ENCODE measurements around the gene DOCK8. TPM values are rescaled to one million over a fixed set of nuclear protein-coding genes. Genes with fewer than 3 reads are reported as not detected.

Gene DOCK8
- total RNA-seq, 1 experiment from 2014 or later = not detected

DNA sequence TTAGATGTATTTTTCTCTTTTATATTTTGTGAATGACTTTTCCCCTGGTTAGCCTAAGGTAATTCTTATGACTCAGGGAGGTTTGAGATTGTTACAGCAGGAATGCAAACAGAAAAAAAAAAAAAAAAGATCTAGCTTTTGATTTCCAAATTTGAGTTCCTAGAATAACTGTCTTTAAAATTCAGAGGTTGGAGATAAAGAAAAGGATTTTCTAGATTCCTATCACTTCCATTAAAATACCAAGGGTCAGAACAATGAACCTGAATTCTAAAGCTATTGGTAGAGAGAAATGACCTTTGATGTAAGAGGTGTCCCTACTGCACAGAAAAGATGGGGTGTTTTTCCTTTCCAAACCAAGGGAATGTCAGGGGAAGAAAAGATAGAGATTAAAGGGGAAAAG is 262.5 kb downstream of the DOCK8 start:
- H3K9me3 ChIP-seq (replicated peaks) = no peaks in the 10 kb centered on the region
- DNase-seq (ENCODE audit: low read depth in 1 of 2, low spot score in 2 of 2) = no peak
- H3K27me3 ChIP-seq (replicated peaks) = no peaks in the 10 kb centered on the region
- no peak overlapping the region for H3K27ac ChIP-seq
- no peaks in the 10 kb centered on the region for H3K36me3 ChIP-seq
- H3K4me1 ChIP-seq (replicated peaks) = no peaks in the 10 kb centered on the region
- H3K4me3 ChIP-seq = no peak overlapping the region

DNA sequence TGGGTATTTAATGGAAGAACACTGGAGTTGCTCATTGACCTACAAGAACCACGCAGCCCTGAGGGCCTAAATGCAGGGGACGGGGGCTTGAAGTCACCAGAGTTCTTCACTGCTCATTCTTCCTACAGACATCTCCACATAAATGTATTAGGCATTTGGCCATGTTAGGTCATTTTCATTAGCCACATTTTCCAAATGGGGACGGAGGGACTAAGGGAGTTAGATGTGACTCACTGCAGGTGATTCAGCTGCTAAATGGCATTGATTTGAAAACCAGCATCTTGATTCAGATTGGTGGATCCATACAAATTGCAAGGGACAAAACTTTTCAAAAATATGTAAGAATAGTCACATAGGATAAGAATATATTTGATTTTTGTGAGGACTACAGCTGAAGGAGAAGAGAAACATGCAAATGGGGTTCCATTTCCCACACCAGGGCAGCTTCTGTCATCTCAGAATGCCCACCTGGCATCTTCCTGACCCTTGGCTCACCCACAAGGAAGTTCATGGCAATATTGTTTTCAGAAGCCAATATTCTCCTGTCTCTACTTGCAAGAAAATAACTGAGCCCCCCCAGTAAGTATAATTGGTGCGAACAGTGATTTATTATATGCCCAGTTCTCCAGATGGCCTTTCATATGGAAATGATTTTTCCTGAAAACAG is 264.8 kb downstream of the DOCK8 start:
- H3K9me3 ChIP-seq (replicated peaks) = no peaks in the 10 kb centered on the region
- no peak for DNase-seq (ENCODE audit: low read depth in 1 of 2, low spot score in 2 of 2)
- H3K36me3 ChIP-seq = no peaks in the 10 kb centered on the region
- no peaks in the 10 kb centered on the region for H3K4me1 ChIP-seq (replicated peaks)
- no peak overlapping the region for H3K27ac ChIP-seq
- H3K27me3 ChIP-seq (replicated peaks) = no peaks in the 10 kb centered on the region
- no peak overlapping the region for H3K4me3 ChIP-seq

DNA sequence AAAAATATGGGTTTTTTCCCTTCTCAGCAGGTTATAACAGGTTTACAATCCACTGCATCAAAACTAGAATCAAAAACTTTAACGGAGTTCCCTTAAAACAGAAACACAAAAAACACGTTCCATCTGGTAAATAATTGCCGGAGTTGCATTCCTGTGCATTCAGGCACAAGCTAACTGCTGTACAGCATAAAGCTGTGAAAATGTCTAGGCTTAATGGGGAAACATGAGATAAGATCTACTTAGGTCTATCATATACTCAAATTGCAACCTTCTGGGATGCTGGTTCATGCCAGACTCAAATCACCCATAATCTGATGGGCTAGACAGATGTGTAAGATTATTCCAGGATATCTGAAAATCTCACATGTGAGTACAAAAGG is 265.3 kb downstream of the DOCK8 start:
- H3K9me3 ChIP-seq (replicated peaks) = no peaks in the 10 kb centered on the region
- no peaks in the 10 kb centered on the region for H3K27me3 ChIP-seq (replicated peaks)

DNA sequence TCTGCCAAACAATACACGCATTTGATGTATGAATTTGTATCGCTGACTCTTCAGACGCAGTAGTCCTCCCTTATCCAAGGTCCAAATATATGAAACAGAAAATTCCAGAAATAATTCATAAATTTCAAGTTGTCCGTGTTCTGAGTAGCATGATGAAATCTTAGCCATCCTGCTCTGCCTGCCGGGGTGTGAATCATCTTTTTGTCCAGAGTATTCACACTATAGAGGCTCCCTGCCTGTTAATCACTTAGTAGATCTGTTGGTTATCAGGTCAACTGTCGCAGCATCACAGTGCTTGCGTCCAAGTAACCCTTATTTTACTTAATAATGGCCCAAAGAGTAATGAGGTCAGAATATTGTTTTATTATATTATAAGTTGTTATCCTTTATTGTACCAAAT is 268.1 kb downstream of the DOCK8 start:
- no peak for DNase-seq (ENCODE audit: low read depth in 1 of 2, low spot score in 2 of 2)
- H3K9me3 ChIP-seq (replicated peaks) = no peaks in the 10 kb centered on the region
- no peaks in the 10 kb centered on the region for H3K27me3 ChIP-seq (replicated peaks)
- H3K4me3 ChIP-seq = no peak overlapping the region
- no peak overlapping the region for H3K27ac ChIP-seq
- H3K4me1 ChIP-seq (replicated peaks) = no peaks in the 10 kb centered on the region
- no peaks in the 10 kb centered on the region for H3K36me3 ChIP-seq

More for the DNA sequence above, 265.3 kb downstream of the DOCK8 start:
- no peak for DNase-seq (ENCODE audit: low read depth in 1 of 2, low spot score in 2 of 2)
- Histone ChIP-seq H3K27ac (no peak overlapping the region), H3K4me1 (replicated peaks) (no peaks in the 10 kb centered on the region), H3K4me3 (no peak overlapping the region), H3K36me3 (no peaks in the 10 kb centered on the region)

DNA sequence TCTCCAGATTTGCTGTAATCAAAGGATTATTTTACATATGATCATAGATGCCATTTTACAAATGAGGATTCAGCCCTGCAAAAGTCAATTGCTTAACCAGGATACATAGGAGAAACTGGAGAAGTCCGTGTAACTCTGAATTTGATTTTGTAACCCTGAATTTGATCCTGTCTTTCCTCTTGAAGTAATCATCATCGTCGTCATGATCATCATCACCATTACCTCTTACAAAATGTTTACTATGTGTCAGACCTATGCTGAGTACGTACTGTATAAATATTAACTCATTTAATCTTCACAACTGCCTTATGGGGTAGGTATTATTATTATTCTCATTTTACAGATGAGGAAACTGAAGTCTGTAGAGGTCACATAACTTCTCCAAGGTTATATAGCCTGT is 271.5 kb downstream of the DOCK8 start:
- Histone ChIP-seq H3K36me3 (no peaks in the 10 kb centered on the region), H3K9me3 (replicated peaks) (no peaks in the 10 kb centered on the region), H3K4me3 (no peak overlapping the region), H3K27ac (no peak overlapping the region), H3K27me3 (replicated peaks) (no peaks in the 10 kb centered on the region), H3K4me1 (replicated peaks) (no peaks in the 10 kb centered on the region)
- DNase-seq (ENCODE audit: low read depth in 1 of 2, low spot score in 2 of 2) = no peak

DNA sequence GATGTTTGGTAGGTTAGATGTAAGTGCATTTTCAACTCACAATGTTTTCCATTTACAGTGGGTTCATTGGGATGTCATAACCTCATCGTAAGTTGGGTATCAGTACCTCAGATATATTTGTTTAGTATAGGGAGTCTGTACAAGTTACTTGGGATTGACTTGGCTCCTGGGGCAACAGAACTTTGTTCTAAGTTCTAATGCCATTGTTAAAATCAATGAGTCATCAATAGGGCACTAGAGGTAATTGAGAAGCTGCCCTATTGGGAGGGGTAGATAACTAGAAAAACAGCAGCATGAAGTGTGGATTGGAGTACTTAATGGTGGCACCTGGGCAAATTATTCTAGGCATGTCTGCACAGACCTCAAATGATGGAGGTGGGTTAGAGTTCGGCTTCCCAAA is 272.8 kb downstream of the DOCK8 start:
- no peaks in the 10 kb centered on the region for H3K27me3 ChIP-seq (replicated peaks)
- H3K4me3 ChIP-seq = no peak overlapping the region
- H3K9me3 ChIP-seq (replicated peaks) = no peaks in the 10 kb centered on the region
- no peaks in the 10 kb centered on the region for H3K36me3 ChIP-seq
- no peak overlapping the region for H3K27ac ChIP-seq
- no peak for DNase-seq (ENCODE audit: low read depth in 1 of 2, low spot score in 2 of 2)
- H3K4me1 ChIP-seq (replicated peaks) = no peaks in the 10 kb centered on the region

DNA sequence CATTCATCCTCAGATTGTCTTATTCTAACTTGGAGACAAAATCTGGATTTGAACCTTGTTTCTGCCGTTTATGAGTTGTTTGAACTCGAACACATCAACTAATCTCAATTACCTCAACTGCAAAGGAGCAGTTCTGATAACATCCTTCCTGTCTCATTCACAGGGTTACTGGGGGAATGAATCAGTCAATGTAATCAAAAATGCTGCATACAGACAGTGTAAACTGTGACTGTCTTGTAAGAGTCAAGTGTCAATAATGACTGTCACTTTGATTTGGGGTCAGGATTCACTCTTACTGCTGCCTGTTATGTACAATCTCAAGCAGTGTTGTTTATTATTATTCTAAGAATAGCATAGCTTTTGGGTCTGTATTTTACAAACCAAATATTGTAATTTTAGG is 273.8 kb downstream of the DOCK8 start:
- no peak overlapping the region for H3K4me3 ChIP-seq
- no peaks in the 10 kb centered on the region for H3K27me3 ChIP-seq (replicated peaks)
- DNase-seq (ENCODE audit: low read depth in 1 of 2, low spot score in 2 of 2) = no peak
- no peak overlapping the region for H3K27ac ChIP-seq
- H3K9me3 ChIP-seq (replicated peaks) = no peaks in the 10 kb centered on the region
- H3K36me3 ChIP-seq = no peaks in the 10 kb centered on the region
- H3K4me1 ChIP-seq (replicated peaks) = no peaks in the 10 kb centered on the region

DNA sequence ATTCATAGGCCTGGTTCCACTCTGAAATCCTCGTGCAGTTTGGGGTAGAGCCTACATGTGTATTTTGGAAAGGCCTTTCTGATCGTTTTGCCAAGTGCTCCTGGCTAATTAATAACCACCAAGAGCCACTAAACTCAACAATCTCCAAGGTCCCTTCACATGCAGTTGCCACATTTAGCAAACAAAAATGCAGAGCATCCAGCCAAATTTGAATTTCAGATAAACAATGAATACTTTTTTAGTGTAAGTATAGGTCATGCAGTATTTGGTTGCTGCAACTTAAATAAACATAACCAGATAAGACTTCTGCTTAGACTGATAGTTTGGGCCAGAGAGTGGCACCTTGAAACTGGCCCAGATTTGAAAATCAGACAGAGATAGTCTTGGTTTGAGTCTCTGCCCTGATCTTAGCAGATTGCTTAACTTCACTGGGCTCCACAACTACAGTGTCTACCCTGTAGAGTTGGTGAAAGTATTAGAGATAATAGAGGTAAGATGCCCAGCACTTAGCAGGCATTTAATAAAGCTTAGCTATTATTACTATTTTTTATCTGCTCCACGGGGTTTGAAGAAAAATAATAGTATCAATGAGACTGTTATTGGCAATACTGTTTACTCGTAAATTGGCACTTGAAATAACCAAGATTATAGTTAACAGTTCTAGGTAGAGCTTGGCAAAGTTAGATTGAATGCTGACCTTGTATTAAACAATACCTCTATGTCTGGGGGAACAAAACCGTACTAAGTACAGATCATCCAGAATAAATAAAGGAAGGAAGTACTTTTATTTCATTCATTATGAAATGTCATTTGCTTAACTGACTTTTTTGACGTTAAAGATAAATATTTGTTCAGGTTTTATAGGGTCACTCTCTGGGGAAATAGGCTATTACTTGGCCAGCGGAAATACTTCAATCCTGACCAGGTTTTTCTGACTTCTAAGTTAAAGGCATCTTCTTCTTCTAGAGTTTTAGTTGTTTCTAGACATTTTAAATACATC is 274.8 kb downstream of the DOCK8 start:
- no peak for DNase-seq (ENCODE audit: low read depth in 1 of 2, low spot score in 2 of 2)
- Histone ChIP-seq H3K4me1 (replicated peaks) (no peaks in the 10 kb centered on the region), H3K4me3 (no peak overlapping the region), H3K36me3 (no peaks in the 10 kb centered on the region), H3K27ac (no peak overlapping the region), H3K27me3 (replicated peaks) (no peaks in the 10 kb centered on the region), H3K9me3 (replicated peaks) (no peaks in the 10 kb centered on the region)

DNA sequence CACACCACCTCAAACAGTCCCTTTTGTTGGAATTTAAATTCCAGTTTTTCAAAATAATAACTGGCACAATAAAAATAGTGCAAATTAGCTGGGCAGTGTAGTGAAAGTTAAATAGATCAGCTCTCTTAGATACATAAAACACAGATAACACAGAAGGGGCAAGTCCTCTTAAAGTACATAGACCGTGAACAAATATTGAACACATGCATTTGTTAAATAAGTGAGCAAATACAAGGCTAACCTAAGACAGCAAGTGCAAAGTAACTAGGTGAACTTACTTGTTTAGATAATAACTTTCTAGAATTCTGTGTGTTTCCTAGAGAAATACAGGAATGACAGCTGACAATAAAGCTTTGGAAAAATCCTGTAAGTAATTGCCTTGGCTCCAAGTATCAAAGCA is 280.1 kb downstream of the DOCK8 start:
- no peaks in the 10 kb centered on the region for H3K27me3 ChIP-seq (replicated peaks)
- H3K4me3 ChIP-seq = no peak overlapping the region

DNA sequence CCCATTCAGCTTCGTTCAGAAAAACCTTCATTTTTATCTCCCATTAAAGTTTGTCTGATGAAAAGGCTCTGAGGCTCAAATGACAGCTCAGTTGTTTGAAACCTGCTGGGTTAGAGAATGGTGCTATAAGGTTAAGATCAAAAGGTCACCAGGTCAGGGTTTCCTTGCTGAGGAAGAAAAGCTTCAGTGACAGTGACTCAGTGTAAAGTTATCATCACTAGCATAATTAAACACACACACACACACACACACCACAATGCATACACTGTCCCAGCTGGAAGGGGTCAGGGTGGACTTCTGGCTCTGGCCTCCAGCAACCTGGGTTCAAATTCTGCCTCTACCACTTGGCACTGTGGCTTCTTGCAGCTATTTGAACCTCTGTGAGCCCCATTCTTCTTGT is 281.1 kb downstream of the DOCK8 start:
- H3K36me3 ChIP-seq = no peaks in the 10 kb centered on the region
- H3K4me1 ChIP-seq (replicated peaks) = no peaks in the 10 kb centered on the region
- no peak overlapping the region for H3K4me3 ChIP-seq
- H3K27ac ChIP-seq = no peak overlapping the region
- no peaks in the 10 kb centered on the region for H3K9me3 ChIP-seq (replicated peaks)
- H3K27me3 ChIP-seq (replicated peaks) = no peaks in the 10 kb centered on the region
- DNase-seq (ENCODE audit: low read depth in 1 of 2, low spot score in 2 of 2) = no peak

More for the DNA sequence above, 280.1 kb downstream of the DOCK8 start:
- Histone ChIP-seq H3K36me3 (no peaks in the 10 kb centered on the region), H3K4me1 (replicated peaks) (no peaks in the 10 kb centered on the region), H3K9me3 (replicated peaks) (no peaks in the 10 kb centered on the region), H3K27ac (no peak overlapping the region)
- no peak for DNase-seq (ENCODE audit: low read depth in 1 of 2, low spot score in 2 of 2)

DNA sequence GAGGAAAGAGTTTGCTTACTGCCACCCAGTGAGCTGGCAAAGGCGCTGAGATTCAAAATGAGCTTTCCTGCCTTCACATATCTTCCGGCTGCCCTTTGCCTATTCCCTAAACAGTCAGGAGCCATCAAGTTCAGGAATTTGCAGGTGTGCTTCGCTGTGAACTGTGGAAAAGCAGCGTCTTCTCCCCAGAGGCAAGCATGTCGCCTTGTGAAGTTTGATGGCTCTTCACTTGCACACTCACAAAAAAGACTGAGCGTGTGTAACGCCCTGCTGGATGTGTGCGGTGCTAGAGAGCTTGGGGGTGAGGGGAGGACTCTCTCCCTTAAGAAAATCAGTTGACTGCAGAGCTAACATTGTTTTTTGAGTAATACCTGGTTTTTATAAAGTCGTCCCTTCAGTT is 288.7 kb downstream of the DOCK8 start:
- Histone ChIP-seq H3K27me3 (replicated peaks) (peaks cover 8% of the 10 kb centered on the region; the same call in 1 of the 2 replicates), H3K36me3 (no peaks in the 10 kb centered on the region), H3K4me3 (no peak overlapping the region), H3K9me3 (replicated peaks) (no peaks in the 10 kb centered on the region), H3K4me1 (replicated peaks) (peaks cover 5% of the 10 kb centered on the region; the same call in 1 of the 2 replicates), H3K27ac (no peak overlapping the region)
- DNase-seq (ENCODE audit: low read depth in 1 of 2, low spot score in 2 of 2) = no peak

DNA sequence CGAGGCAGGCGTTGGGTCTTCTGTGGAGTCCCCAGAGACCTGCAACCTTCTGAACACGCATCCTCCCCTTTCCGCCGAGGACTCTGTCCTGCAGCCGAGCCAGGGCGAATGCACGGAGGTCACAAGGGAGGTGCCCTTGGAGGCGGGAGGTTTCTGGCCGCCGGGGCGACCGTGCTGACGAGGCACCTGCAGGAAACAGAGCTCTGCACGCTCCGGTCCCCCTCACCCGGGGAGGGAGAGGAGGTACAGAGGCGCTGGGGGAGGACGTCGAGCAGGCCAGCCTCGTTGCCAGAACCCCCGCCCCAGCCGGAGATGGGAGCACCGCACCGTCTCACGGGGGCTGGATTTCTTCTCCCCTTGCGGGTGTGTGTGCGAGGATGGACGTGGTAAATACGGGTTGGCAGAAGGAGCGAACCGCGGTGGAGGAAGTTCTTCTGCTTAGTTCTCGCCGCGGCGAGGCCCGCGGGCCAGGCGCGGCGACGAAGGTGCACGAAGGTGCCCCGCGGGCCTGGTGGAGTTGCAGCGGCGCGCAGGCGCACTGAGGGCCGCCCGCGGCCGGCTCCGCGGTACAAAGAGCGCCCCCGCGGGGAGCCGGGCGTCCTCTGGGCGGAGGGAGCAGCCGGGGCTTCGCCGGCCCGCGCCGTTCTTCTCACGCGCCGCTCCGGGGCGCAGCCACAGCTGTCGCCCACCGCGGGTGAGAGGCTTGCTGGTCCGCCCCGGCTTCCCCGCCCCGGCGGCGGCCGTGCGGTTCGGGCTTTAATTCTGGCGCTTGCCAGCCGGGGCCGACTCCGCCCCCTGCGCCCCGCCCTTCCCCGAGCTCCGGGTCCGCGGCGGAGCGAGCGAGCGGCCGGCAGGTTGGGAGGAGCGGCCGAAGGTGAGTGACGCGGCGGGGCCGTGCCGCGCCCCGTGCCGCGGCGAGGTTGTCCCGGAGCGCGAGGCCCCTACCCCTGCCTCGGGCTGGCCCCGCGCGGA is 289.5 kb downstream of the DOCK8 start, which contains the start of gene KANK1:
KANK1 (plus strand) TSS at position 815 of the 972 bp plus-strand sequence.
- Histone ChIP-seq H3K27ac (no peak within 1 kb of the TSS), H3K36me3 (no peaks in the 10 kb centered on the region), H3K4me1 (replicated peaks) (peaks cover 5% of the 10 kb centered on the region; the same call in 1 of the 2 replicates), H3K27me3 (replicated peaks) (peaks cover 8% of the 10 kb centered on the region; the same call in 1 of the 2 replicates), H3K4me3 (peak within 1 kb of the TSS; percentile 47), H3K9me3 (replicated peaks) (no peaks in the 10 kb centered on the region)
- DNase-seq (ENCODE audit: low read depth in 1 of 2, low spot score in 2 of 2) = peak; percentile 40 to 48
